ENCODE measurements around the gene CRB1.

Gene CRB1

GRCh38 chr1:197440715-197441114 lies 172.7 kb downstream of the CRB1 start:
- Histone ChIP-seq H3K79me2 (ENCODE audit: insufficient read depth, low read length) (no peaks in the 10 kb centered on the region), H3K27me3 (ENCODE audit: insufficient read depth, low read length, poor library complexity) (no peaks in the 10 kb centered on the region), H4K20me1 (ENCODE audit: insufficient read depth, low read length) (no peaks in the 10 kb centered on the region), H3K4me1 (ENCODE audit: insufficient read depth, low read length) (no peaks in the 10 kb centered on the region), H3K9me3 (ENCODE audit: insufficient read depth, low read length, severe bottlenecking) (no peaks in the 10 kb centered on the region), H3K9ac (ENCODE audit: low read depth, low read length) (no peak overlapping the region), H3K27ac (ENCODE audit: low read length) (no peak overlapping the region), H2AFZ (ENCODE audit: low read depth, low read length) (no peak overlapping the region), H3K4me2 (ENCODE audit: insufficient read depth, low read length) (no peak overlapping the region), H3K36me3 (ENCODE audit: insufficient read depth, low read length) (no peaks in the 10 kb centered on the region), H3K4me3 (ENCODE audit: low read depth in 1 of 2, low read length in 2 of 2) (no peak overlapping the region)
- ATAC-seq (ENCODE audit: insufficient read depth, low read depth): no peak
- DNase-seq: no peak
- no peak for TF ChIP-seq CTCF (IDR thresholded peaks at IDR 0.05; ENCODE audit: borderline replicate concordance, extremely low read depth, low read length, poor library complexity, severe bottlenecking)
- TF ChIP-seq EZH2 (IDR thresholded peaks at IDR 0.05; ENCODE audit: borderline replicate concordance, low read depth, low read length, severe bottlenecking): no peak

- H3K9ac ChIP-seq (ENCODE audit: low read depth, low read length): no peak overlapping the region
- ATAC-seq (ENCODE audit: insufficient read depth, low read depth): no peak
- H4K20me1 ChIP-seq (ENCODE audit: insufficient read depth, low read length): no peaks in the 10 kb centered on the region
These were observed 174.0 kb downstream of the CRB1 start for GRCh38 chr1:197441999-197442414.

GRCh38 chr1:197444755-197445154 lies 176.7 kb downstream of the CRB1 start:
- Histone ChIP-seq H4K20me1 (ENCODE audit: insufficient read depth, low read length) (no peaks in the 10 kb centered on the region), H3K4me3 (ENCODE audit: low read depth in 1 of 2, low read length in 2 of 2) (no peak overlapping the region), H3K27me3 (ENCODE audit: insufficient read depth, low read length, poor library complexity) (no peaks in the 10 kb centered on the region), H3K79me2 (ENCODE audit: insufficient read depth, low read length) (no peaks in the 10 kb centered on the region), H3K27ac (ENCODE audit: low read length) (no peak overlapping the region), H3K4me2 (ENCODE audit: insufficient read depth, low read length) (no peak overlapping the region), H3K36me3 (ENCODE audit: insufficient read depth, low read length) (no peaks in the 10 kb centered on the region), H3K9me3 (ENCODE audit: insufficient read depth, low read length, severe bottlenecking) (no peaks in the 10 kb centered on the region), H3K4me1 (ENCODE audit: insufficient read depth, low read length) (no peaks in the 10 kb centered on the region), H2AFZ (ENCODE audit: low read depth, low read length) (no peak overlapping the region), H3K9ac (ENCODE audit: low read depth, low read length) (no peak overlapping the region)
- ATAC-seq (ENCODE audit: insufficient read depth, low read depth): no peak
- no peak for TF ChIP-seq CTCF (IDR thresholded peaks at IDR 0.05; ENCODE audit: borderline replicate concordance, extremely low read depth, low read length, poor library complexity, severe bottlenecking)
- TF ChIP-seq EZH2 (IDR thresholded peaks at IDR 0.05; ENCODE audit: borderline replicate concordance, low read depth, low read length, severe bottlenecking): no peak
- DNase-seq: no peak

More at GRCh38 chr1:197441999-197442414, 174.0 kb downstream of the CRB1 start:
- no peak for TF ChIP-seq EZH2 (IDR thresholded peaks at IDR 0.05; ENCODE audit: borderline replicate concordance, low read depth, low read length, severe bottlenecking)
- TF ChIP-seq CTCF (IDR thresholded peaks at IDR 0.05; ENCODE audit: borderline replicate concordance, extremely low read depth, low read length, poor library complexity, severe bottlenecking): no peak
- no peak overlapping the region for H3K27ac ChIP-seq (ENCODE audit: low read length)
- no peaks in the 10 kb centered on the region for H3K9me3 ChIP-seq (ENCODE audit: insufficient read depth, low read length, severe bottlenecking)
- H3K4me1 ChIP-seq (ENCODE audit: insufficient read depth, low read length): no peaks in the 10 kb centered on the region
- no peaks in the 10 kb centered on the region for H3K27me3 ChIP-seq (ENCODE audit: insufficient read depth, low read length, poor library complexity)
- no peaks in the 10 kb centered on the region for H3K79me2 ChIP-seq (ENCODE audit: insufficient read depth, low read length)
- no peaks in the 10 kb centered on the region for H3K36me3 ChIP-seq (ENCODE audit: insufficient read depth, low read length)
- H3K4me2 ChIP-seq (ENCODE audit: insufficient read depth, low read length): no peak overlapping the region
- DNase-seq: no peak
- H2AFZ ChIP-seq (ENCODE audit: low read depth, low read length): no peak overlapping the region
- no peak overlapping the region for H3K4me3 ChIP-seq (ENCODE audit: low read depth in 1 of 2, low read length in 2 of 2)
